ENCODE data around the gene SFSWAP.

GRCh38 chr12:131765961-131766360, 55.1 kb downstream of the SFSWAP start:
- no peak for TF ChIP-seq CTCF (IDR thresholded peaks at IDR 0.05; ENCODE audit: control extremely low read depth in 1 of 3, insufficient read depth in 1 of 3, low read depth in 1 of 3, low read length in 3 of 3)
- TF ChIP-seq TAF1 (IDR thresholded peaks at IDR 0.05; ENCODE audit: low read depth, low read length) = no peak
- TF ChIP-seq ATF3 (IDR thresholded peaks at IDR 0.05; ENCODE audit: insufficient read depth, low read depth, low read length) = no peak
- TF ChIP-seq KDM1A (IDR thresholded peaks at IDR 0.05; ENCODE audit: borderline replicate concordance, low read length) = no peak
- TF ChIP-seq POLR2A (IDR thresholded peaks at IDR 0.05; ENCODE audit: control extremely low read depth in 1 of 2, low read depth in 2 of 2, low read length in 2 of 2) = no peak
- TF ChIP-seq POLR2AphosphoS5 (IDR thresholded peaks at IDR 0.05; ENCODE audit: low read depth, low read length) = no peak
- no peak for TF ChIP-seq EGR1 (IDR thresholded peaks at IDR 0.05; ENCODE audit: borderline replicate concordance, low read depth, low read length)
- TF ChIP-seq RAD21 (IDR thresholded peaks at IDR 0.05 in 1 of 2, conservative IDR thresholded peaks at IDR 0.05 in 1 of 2; ENCODE audit: low read depth in 2 of 2, low read length in 2 of 2) = no peak
- no peak for TF ChIP-seq YY1 (IDR thresholded peaks at IDR 0.05; ENCODE audit: low read depth, low read length)
- TF ChIP-seq ATF2 (IDR thresholded peaks at IDR 0.05; ENCODE audit: low read length) = no peak
- TF ChIP-seq CREB1 (IDR thresholded peaks at IDR 0.05) = no peak
- TF ChIP-seq RFX5 (IDR thresholded peaks at IDR 0.05; ENCODE audit: borderline replicate concordance, low read depth, low read length) = no peak
- TF ChIP-seq SP1 (IDR thresholded peaks at IDR 0.05; ENCODE audit: low read depth, low read length) = no peak
- no peak for TF ChIP-seq BCL11A (IDR thresholded peaks at IDR 0.05; ENCODE audit: low read depth in 2 of 2, low read length in 2 of 2)
